ENCODE measurements around the gene PLEKHH2.
A peak's percentile ranks its signal among the peaks of the same experiment; 100 is the strongest.
"Not testable (repeated sequence)": the region's sequence is repeated elsewhere in the genome, so short reads cannot be mapped to it uniquely, and the experiment has no call there.

The PLEKHH2 gene

DNA sequence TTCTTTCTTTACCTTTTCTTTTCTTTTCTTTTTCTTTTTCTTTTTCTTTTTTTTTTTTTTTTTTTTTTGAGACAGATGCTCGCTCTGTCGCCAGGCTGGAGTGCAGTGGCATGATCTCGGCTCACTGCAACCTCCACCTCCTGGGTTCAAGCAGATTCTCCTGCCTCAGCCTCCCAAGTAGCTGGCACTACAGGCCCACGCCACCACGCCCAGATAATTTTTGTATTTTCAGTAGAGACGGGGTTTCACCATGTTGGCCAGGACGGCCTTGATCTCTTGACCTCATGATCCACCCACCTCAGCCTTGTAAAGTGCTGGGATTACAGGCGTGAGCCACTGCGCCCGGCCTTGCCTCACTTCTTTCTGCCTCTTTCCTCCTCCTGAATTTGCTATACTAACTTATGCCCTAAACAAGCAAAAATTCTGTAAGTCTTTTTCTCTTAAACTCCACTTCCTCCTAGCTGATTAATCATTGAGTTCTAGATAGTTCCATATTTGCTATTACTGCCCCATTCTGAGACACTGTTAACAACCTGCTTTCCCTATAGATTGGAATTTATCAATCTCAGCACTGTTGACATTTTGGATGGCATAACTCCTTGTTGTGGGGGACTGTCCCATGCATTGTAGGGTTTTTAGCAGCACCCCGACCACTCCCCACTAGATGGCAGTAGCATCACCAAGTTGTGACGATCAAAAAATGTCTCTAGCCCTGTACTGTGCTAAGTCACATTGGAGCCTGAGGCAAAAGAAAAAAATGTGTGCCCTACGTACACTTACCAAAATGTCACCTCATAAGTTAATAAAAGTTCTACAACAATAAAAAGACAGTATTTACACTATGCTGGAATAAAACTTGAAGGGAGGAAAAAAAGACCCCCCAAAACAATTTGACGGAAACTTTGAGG, 24.8 kb upstream of the PLEKHH2 start:
- Histone ChIP-seq H3K4me1 (ENCODE audit: control insufficient read depth, insufficient read depth, low read length) (peaks cover 4% of the 10 kb centered on the region), H3K4me2 (ENCODE audit: low read length) (no peak overlapping the region), H3K27me3 (ENCODE audit: control insufficient read depth, insufficient read depth, low read length) (peaks cover 3% of the 10 kb centered on the region), H3K9me3 (replicated peaks; ENCODE audit: low read length) (no peaks in the 10 kb centered on the region), H3K9ac (ENCODE audit: low read depth, low read length) (no peak overlapping the region), H3K36me3 (ENCODE audit: insufficient read depth, low read length) (no peaks in the 10 kb centered on the region), H3K4me3 (ENCODE audit: low read length) (no peak overlapping the region)

- no peaks in the 10 kb centered on the region for H3K9me3 ChIP-seq (replicated peaks; ENCODE audit: low read length)
- no peaks in the 10 kb centered on the region for H3K36me3 ChIP-seq (ENCODE audit: insufficient read depth, low read length)
- no peak overlapping the region for H3K9ac ChIP-seq (ENCODE audit: low read depth, low read length)
- no peak overlapping the region for H3K4me3 ChIP-seq (ENCODE audit: low read length)
- H3K4me1 ChIP-seq (ENCODE audit: control insufficient read depth, insufficient read depth, low read length), result peaks cover 5% of the 10 kb centered on the region
- H3K27me3 ChIP-seq (ENCODE audit: control insufficient read depth, insufficient read depth, low read length), result peaks cover 4% of the 10 kb centered on the region
- no peak overlapping the region for H3K4me2 ChIP-seq (ENCODE audit: low read length)
Observed at GRCh38 chr2:43612944-43613343, 24.1 kb upstream of the PLEKHH2 start.

GRCh38 chr2:43616967-43617680, 19.9 kb upstream of the PLEKHH2 start:
- Histone ChIP-seq H3K4me3 (ENCODE audit: low read length) (no peak overlapping the region), H3K9me3 (replicated peaks; ENCODE audit: low read length) (no peaks in the 10 kb centered on the region), H3K9ac (ENCODE audit: low read depth, low read length) (no peak overlapping the region), H3K36me3 (ENCODE audit: insufficient read depth, low read length) (no peaks in the 10 kb centered on the region), H3K4me1 (ENCODE audit: control insufficient read depth, insufficient read depth, low read length) (peaks cover 5% of the 10 kb centered on the region), H3K4me2 (ENCODE audit: low read length) (no peak overlapping the region), H3K27me3 (ENCODE audit: control insufficient read depth, insufficient read depth, low read length) (peaks cover 20% of the 10 kb centered on the region)

GRCh38 chr2:43619511-43619910, 17.5 kb upstream of the PLEKHH2 start:
- peaks cover 5% of the 10 kb centered on the region for H3K4me1 ChIP-seq (ENCODE audit: control insufficient read depth, insufficient read depth, low read length)
- H3K9me3 ChIP-seq (replicated peaks; ENCODE audit: low read length), result no peaks in the 10 kb centered on the region
- peaks cover 39% of the 10 kb centered on the region for H3K27me3 ChIP-seq (ENCODE audit: control insufficient read depth, insufficient read depth, low read length)
- no peak overlapping the region for H3K4me2 ChIP-seq (ENCODE audit: low read length)
- H3K4me3 ChIP-seq (ENCODE audit: low read length), result no peak overlapping the region
- H3K9ac ChIP-seq (ENCODE audit: low read depth, low read length), result no peak overlapping the region
- H3K36me3 ChIP-seq (ENCODE audit: insufficient read depth, low read length), result no peaks in the 10 kb centered on the region

DNA sequence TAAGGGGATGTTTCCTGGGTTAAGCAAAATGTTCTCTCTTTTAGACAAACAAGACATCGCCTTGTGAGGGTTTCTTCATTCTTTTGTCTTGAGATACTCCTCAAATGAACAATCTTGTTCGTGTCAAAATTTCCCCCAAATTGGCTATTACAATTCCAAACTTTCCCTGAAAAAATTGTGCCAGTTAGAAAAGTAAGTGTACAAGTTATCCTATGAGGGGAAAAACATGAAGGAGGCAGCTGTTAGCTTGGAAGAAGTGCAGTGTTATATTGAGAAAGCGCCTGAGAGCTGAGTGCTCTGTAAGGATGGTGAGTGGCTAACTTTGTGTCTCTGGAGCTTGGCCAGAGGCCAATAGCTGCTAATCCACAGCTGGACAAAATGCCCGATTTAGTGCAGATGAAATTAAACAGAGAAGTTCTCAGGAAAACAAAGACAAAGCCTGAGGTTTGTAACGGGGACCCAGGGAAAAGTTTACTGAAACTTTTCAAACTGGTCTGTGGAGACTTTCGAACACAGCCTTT, 14.1 kb upstream of the PLEKHH2 start:
- peaks cover 48% of the 10 kb centered on the region for H3K27me3 ChIP-seq (ENCODE audit: control insufficient read depth, insufficient read depth, low read length)

GRCh38 chr2:43631618-43632317, 5.3 kb upstream of the PLEKHH2 start:
- Histone ChIP-seq H3K27me3 (ENCODE audit: control insufficient read depth, insufficient read depth, low read length) (peaks cover 51% of the 10 kb centered on the region), H3K9me3 (replicated peaks; ENCODE audit: low read length) (no peaks in the 10 kb centered on the region)

More for the DNA sequence above, 14.1 kb upstream of the PLEKHH2 start:
- no peak overlapping the region for H3K9ac ChIP-seq (ENCODE audit: low read depth, low read length)
- H3K9me3 ChIP-seq (replicated peaks; ENCODE audit: low read length), result no peaks in the 10 kb centered on the region
- H3K4me1 ChIP-seq (ENCODE audit: control insufficient read depth, insufficient read depth, low read length), result no peaks in the 10 kb centered on the region
- H3K4me3 ChIP-seq (ENCODE audit: low read length), result no peak overlapping the region
- H3K4me2 ChIP-seq (ENCODE audit: low read length), result no peak overlapping the region
- H3K36me3 ChIP-seq (ENCODE audit: insufficient read depth, low read length), result no peaks in the 10 kb centered on the region

GRCh38 chr2:43634604-43635306, 2.3 kb upstream of the PLEKHH2 start:
- peaks cover 17% of the 10 kb centered on the region for H3K4me1 ChIP-seq (ENCODE audit: control insufficient read depth, insufficient read depth, low read length)
- H3K4me3 ChIP-seq (ENCODE audit: low read length), result no peak overlapping the region
- no peak overlapping the region for H3K9ac ChIP-seq (ENCODE audit: low read depth, low read length)
- H3K9me3 ChIP-seq (replicated peaks; ENCODE audit: low read length), result no peaks in the 10 kb centered on the region
- H3K27me3 ChIP-seq (ENCODE audit: control insufficient read depth, insufficient read depth, low read length), result peaks cover 33% of the 10 kb centered on the region
- peak overlapping the region; percentile 32 for H3K4me2 ChIP-seq (ENCODE audit: low read length)
- no peaks in the 10 kb centered on the region for H3K36me3 ChIP-seq (ENCODE audit: insufficient read depth, low read length)

More at GRCh38 chr2:43631618-43632317, 5.3 kb upstream of the PLEKHH2 start:
- Histone ChIP-seq H3K4me1 (ENCODE audit: control insufficient read depth, insufficient read depth, low read length) (peaks cover 10% of the 10 kb centered on the region), H3K9ac (ENCODE audit: low read depth, low read length) (no peak overlapping the region), H3K4me3 (ENCODE audit: low read length) (no peak overlapping the region), H3K36me3 (ENCODE audit: insufficient read depth, low read length) (no peaks in the 10 kb centered on the region), H3K4me2 (ENCODE audit: low read length) (no peak overlapping the region)

DNA sequence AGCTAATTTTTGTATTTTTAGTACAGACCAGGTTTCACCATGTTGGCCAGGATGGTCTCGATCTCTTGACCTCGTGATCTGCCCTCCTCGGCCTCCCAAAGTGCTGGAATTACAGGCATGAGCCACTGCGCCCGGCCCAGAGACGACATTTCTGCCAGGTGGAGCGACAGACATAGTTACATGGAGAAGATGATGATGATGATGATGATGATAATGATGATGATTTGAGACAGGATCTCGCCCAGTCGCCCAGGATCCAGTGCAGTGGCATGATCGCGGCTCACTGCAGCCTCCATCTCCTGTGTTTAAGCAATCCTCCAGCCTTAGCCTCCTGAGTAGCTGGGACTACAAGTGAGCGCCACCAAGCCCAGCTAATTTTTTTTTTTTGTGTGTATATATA, 907 bp upstream of the PLEKHH2 start:
- not testable (repeated sequence) for H3K9ac ChIP-seq (ENCODE audit: low read depth, low read length); H3K36me3 ChIP-seq (ENCODE audit: insufficient read depth, low read length); H3K4me3 ChIP-seq (ENCODE audit: low read length); H3K4me2 ChIP-seq (ENCODE audit: low read length); H3K9me3 ChIP-seq (replicated peaks; ENCODE audit: low read length)
- Histone ChIP-seq H3K27me3 (ENCODE audit: control insufficient read depth, insufficient read depth, low read length) (peaks cover 27% of the 10 kb centered on the region), H3K4me1 (ENCODE audit: control insufficient read depth, insufficient read depth, low read length) (peaks cover 17% of the 10 kb centered on the region)

DNA sequence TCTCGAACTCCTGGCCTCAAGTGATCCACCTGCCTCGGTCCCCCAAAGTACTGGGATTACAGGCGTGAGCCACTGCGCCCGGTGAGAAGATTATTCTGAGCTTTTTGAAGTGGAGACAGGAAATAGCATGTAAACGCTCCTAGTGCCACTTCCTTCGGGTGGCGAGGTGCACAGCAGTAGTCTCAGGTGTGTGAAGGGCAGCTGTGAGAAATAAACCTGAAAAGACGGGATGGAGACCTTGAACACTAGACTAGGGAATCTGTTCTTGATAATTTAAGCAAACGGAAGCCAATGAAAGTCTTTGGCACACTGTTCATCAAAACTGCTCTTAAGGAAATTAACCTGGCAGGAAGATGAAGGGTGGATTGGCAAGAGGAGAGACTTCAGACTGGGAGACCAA, 439 bp upstream of the PLEKHH2 start:
- Histone ChIP-seq H3K27me3 (ENCODE audit: control insufficient read depth, insufficient read depth, low read length) (peaks cover 24% of the 10 kb centered on the region), H3K4me2 (ENCODE audit: low read length) (peak overlapping the region; percentile 81), H3K4me1 (ENCODE audit: control insufficient read depth, insufficient read depth, low read length) (peaks cover 17% of the 10 kb centered on the region), H3K36me3 (ENCODE audit: insufficient read depth, low read length) (no peaks in the 10 kb centered on the region), H3K9me3 (replicated peaks; ENCODE audit: low read length) (no peaks in the 10 kb centered on the region), H3K4me3 (ENCODE audit: low read length) (peak overlapping the region; percentile 82), H3K9ac (ENCODE audit: low read depth, low read length) (no peak overlapping the region)

GRCh38 chr2:43642363-43642762, 5.3 kb downstream of the PLEKHH2 start:
- Histone ChIP-seq H3K4me2 (ENCODE audit: low read length) (no peak overlapping the region), H3K4me1 (ENCODE audit: control insufficient read depth, insufficient read depth, low read length) (peaks cover 5% of the 10 kb centered on the region), H3K27me3 (ENCODE audit: control insufficient read depth, insufficient read depth, low read length) (peaks cover 3% of the 10 kb centered on the region), H3K9me3 (replicated peaks; ENCODE audit: low read length) (no peaks in the 10 kb centered on the region), H3K4me3 (ENCODE audit: low read length) (no peak overlapping the region), H3K9ac (ENCODE audit: low read depth, low read length) (no peak overlapping the region), H3K36me3 (ENCODE audit: insufficient read depth, low read length) (no peaks in the 10 kb centered on the region)

GRCh38 chr2:43643680-43644079, 6.6 kb downstream of the PLEKHH2 start:
- no peak overlapping the region for H3K9ac ChIP-seq (ENCODE audit: low read depth, low read length)
- no peaks in the 10 kb centered on the region for H3K27me3 ChIP-seq (ENCODE audit: control insufficient read depth, insufficient read depth, low read length)
- H3K9me3 ChIP-seq (replicated peaks; ENCODE audit: low read length), result no peaks in the 10 kb centered on the region
- no peaks in the 10 kb centered on the region for H3K4me1 ChIP-seq (ENCODE audit: control insufficient read depth, insufficient read depth, low read length)
- H3K4me2 ChIP-seq (ENCODE audit: low read length), result no peak overlapping the region
- no peak overlapping the region for H3K4me3 ChIP-seq (ENCODE audit: low read length)
- no peaks in the 10 kb centered on the region for H3K36me3 ChIP-seq (ENCODE audit: insufficient read depth, low read length)

Measured in skeletal muscle satellite cell (primary cell).